Adrenal gland (tissue), 12 donors: Measurements from ENCODE around the gene GNAO1. TPM values are rescaled to one million over a fixed set of nuclear protein-coding genes. Genes with fewer than 3 reads are reported as not detected.

Source experiments
- DNase-seq, 7 donors: peaks; one replicate each; pipeline ENCODE4 v3.0.0-alpha.2; 2019 to 2020
- H3K27ac ChIP-seq, 5 donors: fragments of 200-600 bp; sonication (generic) in 4 of 5; 1 replicate in 3 of 5; 2 replicates in 2 of 5; pipeline versions ENCODE4 v1.5.1 to v1.8.0; 2016 to 2020; ENCODE audit warnings: mild to moderate bottlenecking in 1 of 5
- H3K27me3 ChIP-seq: fragments of 200-600 bp; 2 replicates; pipeline ENCODE4 v1.8.0; 2021
- H3K36me3 ChIP-seq, 2 donors: fragments of 200-600 bp; replicated peaks in 1 of 2; 1 replicate in 1 of 2; 2 replicates in 1 of 2; pipeline versions ENCODE4 v1.5.1 to v1.8.0; 2018 to 2022
- H3K4me1 ChIP-seq, 2 donors: fragments of 200-600 bp; replicated peaks in 1 of 2; 1 replicate in 1 of 2; 2 replicates in 1 of 2; pipeline versions ENCODE4 v1.5.1 to v1.8.0; 2018 to 2021
- H3K4me3 ChIP-seq, 4 donors: fragments of 200-600 bp; sonication (generic) in 3 of 4; one replicate each; pipeline ENCODE4 v1.5.1; 2016 to 2018
- H3K9me3 ChIP-seq, 3 donors: fragments of 200-600 bp; sonication (generic) in 1 of 3; replicated peaks in 1 of 3; 1 replicate in 2 of 3; 2 replicates in 1 of 3; pipeline versions ENCODE4 v1.5.1 to v1.8.0; 2016 to 2021
- POLR2A ChIP-seq, 2 donors: fragments of 450-650 bp; IDR thresholded peaks; one replicate each; pipeline ENCODE4 v1.6.1; 2017; ENCODE audit warnings: antibody characterized with exemption in 2 of 2, mild to moderate bottlenecking in 2 of 2, moderate library complexity in 1 of 2
- WGBS, 4 donors: extraction: QIAGEN DNeasy Blood & Tissue Kit in 2 of 4; methylation state at CpG; one replicate each; pipeline versions ENCODE4 v1.1.5 to v1.1.7; 2013 to 2017; 5-methylcytosine and 5-hydroxymethylcytosine counted together
- intact Hi-C, 2 donors: fragments of 100-400 bp; cut with DNase I; formaldehyde crosslinking; loops; one replicate each; pipeline versions ENCODE4 v1.14.1 to v1.15.0; 2022 to 2023
- polyA plus RNA-seq, 3 donors: library from polyadenylated mRNA; stranded (reverse); fragments of 200-250 nt in 2 of 3; fragments of 350-450 nt in 1 of 3; fragmentation: Illumina TruSeq in 1 of 3; extraction: RNeasy Lipid Tissue Mini Kit (QIAGEN cat#74804) in 1 of 3; gene quantifications; one replicate each; pipeline ENCODE4 v1.2.3, GENCODE V29; 2013 to 2014
- total RNA-seq, 9 donors: library from RNA; depleted of rRNA in 4 of 9; stranded (reverse); fragments of >200 nt in 4 of 9; fragments of 120-200 nt in 1 of 9; fragmentation: NEBNext Ultra II Directional in 1 of 9; extraction: Animal tissue kit (Norgen Biotek cat#: 25700) in 1 of 9; gene quantifications; one replicate each; pipeline versions ENCODE4 v1.1.0 to v1.2.4, GENCODE V29; 2013 to 2023
- TF ChIP-seq, protein P1 (sequence below), 6 experiments: fragments of 450-650 bp in 4 of 6; fragments of 200-600 bp in 2 of 6; sonication (generic) in 1 of 6; IDR thresholded peaks; 1 replicate in 5 of 6; 2 replicates in 1 of 6; pipeline versions ENCODE4 v1.5.1 to v1.8.0; 2016 to 2021; ENCODE audit warnings: antibody characterized with exemption in 6 of 6, mild to moderate bottlenecking in 2 of 6, moderate library complexity in 1 of 6
- donor health status: healthy with polysubstance abuse.
- donor health status: Bipolar disorder and iron deficiency.
- donor health status: DM: yes; HTN: yes; CAD: no.
- donor health status: DM: no; HTN: no; CAD: no.
- donor health status: DM: no; HTN: no; CAD: no.
- donor health status: DM: yes; HTN: yes; CAD: no.

Gene GNAO1
- total and polyA plus RNA-seq, 12 donors: 1.8 to 36.6 (median 5.9) TPM

DNA sequence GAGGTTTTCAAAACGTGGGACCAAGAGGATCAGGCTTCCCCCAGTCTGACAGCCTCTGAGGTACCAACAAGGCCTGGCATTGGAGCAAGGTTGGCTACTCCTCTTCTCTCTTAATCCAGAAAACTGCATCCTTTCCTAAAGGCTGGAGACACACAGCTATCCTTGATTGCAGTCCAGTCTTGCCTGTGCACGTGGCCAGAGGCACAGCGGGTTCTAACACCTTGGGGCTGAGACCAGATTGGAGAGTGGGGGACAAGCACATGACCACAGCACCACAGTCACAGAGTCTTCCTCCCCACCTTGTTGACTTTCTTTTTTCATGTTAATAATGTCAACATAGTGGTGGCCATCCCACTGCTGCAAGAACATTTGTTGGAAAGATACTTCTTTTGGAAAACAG is 46.9 kb downstream of the GNAO1 start:
- 36 to 41% (median 39%) methylated on average over 3 of the region's 3 CpGs for WGBS, 4 donors
- Histone ChIP-seq H3K4me3 (no peak overlapping the region), H3K4me1 (no peaks in the 10 kb centered on the region), H3K27me3 (no peaks in the 10 kb centered on the region), H3K9me3 (no peaks in the 10 kb centered on the region), H3K27ac (no peak overlapping the region), H3K36me3 (no peaks in the 10 kb centered on the region)
- DNase-seq: no peak
- intact Hi-C loops: no loop called here
- no peak for TF ChIP-seq POLR2A (IDR thresholded peaks at IDR 0.05)
- TF ChIP-seq, protein P1, sequence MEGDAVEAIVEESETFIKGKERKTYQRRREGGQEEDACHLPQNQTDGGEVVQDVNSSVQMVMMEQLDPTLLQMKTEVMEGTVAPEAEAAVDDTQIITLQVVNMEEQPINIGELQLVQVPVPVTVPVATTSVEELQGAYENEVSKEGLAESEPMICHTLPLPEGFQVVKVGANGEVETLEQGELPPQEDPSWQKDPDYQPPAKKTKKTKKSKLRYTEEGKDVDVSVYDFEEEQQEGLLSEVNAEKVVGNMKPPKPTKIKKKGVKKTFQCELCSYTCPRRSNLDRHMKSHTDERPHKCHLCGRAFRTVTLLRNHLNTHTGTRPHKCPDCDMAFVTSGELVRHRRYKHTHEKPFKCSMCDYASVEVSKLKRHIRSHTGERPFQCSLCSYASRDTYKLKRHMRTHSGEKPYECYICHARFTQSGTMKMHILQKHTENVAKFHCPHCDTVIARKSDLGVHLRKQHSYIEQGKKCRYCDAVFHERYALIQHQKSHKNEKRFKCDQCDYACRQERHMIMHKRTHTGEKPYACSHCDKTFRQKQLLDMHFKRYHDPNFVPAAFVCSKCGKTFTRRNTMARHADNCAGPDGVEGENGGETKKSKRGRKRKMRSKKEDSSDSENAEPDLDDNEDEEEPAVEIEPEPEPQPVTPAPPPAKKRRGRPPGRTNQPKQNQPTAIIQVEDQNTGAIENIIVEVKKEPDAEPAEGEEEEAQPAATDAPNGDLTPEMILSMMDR (IDR thresholded peaks at IDR 0.05): no peak

DNA sequence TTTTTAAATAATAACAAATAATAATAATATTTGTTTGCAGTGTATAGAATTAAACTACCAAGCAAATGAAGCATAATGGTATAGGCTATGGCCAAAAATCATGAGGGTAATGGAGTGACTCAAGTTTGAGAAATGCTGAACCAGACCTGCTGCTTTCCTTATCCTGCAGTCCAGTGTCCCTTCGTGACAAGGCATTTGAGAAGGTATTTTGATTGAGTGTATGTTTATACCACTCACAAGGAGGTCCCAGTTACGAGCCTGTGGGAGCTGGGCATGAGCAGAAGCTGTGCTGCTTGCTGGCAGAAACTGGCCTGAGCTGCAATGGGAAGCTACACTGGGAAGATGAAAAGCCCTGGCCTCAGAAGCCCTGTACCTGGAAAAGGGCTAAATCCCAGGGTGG is 50.3 kb downstream of the GNAO1 start:
- peaks cover 0 to 5% of the 10 kb centered on the region in 2 donors for H3K4me1 ChIP-seq
- WGBS, 4 donors: 66 to 85% (median 76%) methylated on average over 2 of the region's 2 CpGs
- no peak for DNase-seq
- H3K4me3 ChIP-seq: no peak overlapping the region
- H3K36me3 ChIP-seq: no peaks in the 10 kb centered on the region
- no peaks in the 10 kb centered on the region for H3K9me3 ChIP-seq
- no peaks in the 10 kb centered on the region for H3K27me3 ChIP-seq
- H3K27ac ChIP-seq: no peak overlapping the region
- intact Hi-C loops: no loop called here
- no peak for TF ChIP-seq POLR2A (IDR thresholded peaks at IDR 0.05)
- TF ChIP-seq, protein P1 (IDR thresholded peaks at IDR 0.05): no peak

DNA sequence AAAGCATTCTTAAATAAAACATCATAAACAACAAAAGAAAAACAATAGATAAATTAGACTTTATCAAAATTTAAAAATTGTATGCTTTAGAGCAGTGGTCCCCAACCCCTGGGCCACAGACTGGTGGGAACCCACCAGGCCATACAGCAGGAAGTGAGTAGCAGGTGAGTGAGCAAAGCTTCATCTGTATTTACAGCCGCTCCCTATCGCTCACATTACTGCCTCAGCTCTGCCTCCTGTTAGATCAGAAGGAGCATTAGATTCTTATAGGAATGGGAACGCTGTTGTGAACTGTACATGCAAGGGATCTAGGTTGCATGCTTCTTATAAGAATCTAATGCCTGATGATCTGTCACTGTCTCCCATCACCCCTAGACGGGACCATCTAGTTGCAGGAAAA is 51.5 kb downstream of the GNAO1 start:
- Histone ChIP-seq H3K4me3 (no peak overlapping the region), H3K27me3 (no peaks in the 10 kb centered on the region), H3K36me3 (no peaks in the 10 kb centered on the region), H3K4me1 (peaks cover 0 to 5% of the 10 kb centered on the region in 2 donors), H3K9me3 (no peaks in the 10 kb centered on the region), H3K27ac (no peak overlapping the region)
- TF ChIP-seq, protein P1 (IDR thresholded peaks at IDR 0.05): no peak
- TF ChIP-seq POLR2A (IDR thresholded peaks at IDR 0.05): no peak
- intact Hi-C loops: no loop called here
- DNase-seq: no peak
- 68 to 94% (median 88%) methylated on average over 4 of the region's 4 CpGs for WGBS, 4 donors

DNA sequence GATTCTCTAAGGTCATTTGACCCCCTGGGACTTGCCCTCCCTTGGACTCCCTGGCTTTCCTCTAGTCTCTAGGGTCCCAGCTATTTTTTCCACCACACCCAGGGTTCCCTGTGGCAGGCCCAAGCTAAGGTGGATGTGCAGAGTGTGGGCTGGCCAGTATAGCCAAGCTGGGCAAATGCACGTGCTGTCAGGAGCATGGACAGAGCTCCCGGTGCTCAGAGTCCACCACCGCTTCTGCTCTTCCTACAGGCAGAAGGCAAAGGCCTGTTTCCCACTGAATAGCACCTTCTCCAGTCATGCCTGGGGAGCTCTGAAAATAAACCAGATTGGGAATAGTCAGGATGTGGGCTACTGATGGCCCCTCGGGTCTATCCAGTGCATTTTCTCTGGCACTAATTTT is 53.3 kb downstream of the GNAO1 start:
- Histone ChIP-seq H3K27ac (no peak overlapping the region), H3K27me3 (no peaks in the 10 kb centered on the region), H3K4me3 (no peak overlapping the region), H3K9me3 (no peaks in the 10 kb centered on the region), H3K4me1 (peaks cover 0 to 5% of the 10 kb centered on the region in 2 donors), H3K36me3 (no peaks in the 10 kb centered on the region)
- intact Hi-C loops: no loop called here
- WGBS, 4 donors: 91 to 95% (median 92%) methylated on average over 4 of the region's 4 CpGs
- TF ChIP-seq POLR2A (IDR thresholded peaks at IDR 0.05): no peak
- TF ChIP-seq, protein P1 (IDR thresholded peaks at IDR 0.05): no peak
- no peak for DNase-seq
